Lung (tissue), 12 donors: ENCODE data around the gene DNAAF1. TPM values are rescaled to one million over a fixed set of nuclear protein-coding genes. Genes with fewer than 3 reads are reported as not detected.
A peak's percentile ranks its signal among the peaks of the same experiment; 100 is the strongest.

Experiments
- ATAC-seq: fragments of 200-7000 bp; cut with Tn5 transposase; one replicate; pipeline ENCODE4 v1.9.1; 2020; ENCODE audit warnings: moderate number of reproducible peaks; ENCODE audit not compliant: insufficient read depth, low FRiP score
- DNase-seq, 3 donors: peaks; one replicate each; pipeline ENCODE4 v3.0.0-alpha.2; 2013 to 2017
- H3K27ac ChIP-seq, 2 donors: one replicate each; pipeline ENCODE4 v1.5.1; 2013; ENCODE audit warnings: mild to moderate bottlenecking in 2 of 2, moderate library complexity in 2 of 2, control low read depth in 1 of 2, inconsistent platforms in 1 of 2, low read depth in 1 of 2, low read length in 1 of 2
- H3K27me3 ChIP-seq, 3 donors: one replicate each; pipeline ENCODE4 v1.5.1; 2013; ENCODE audit warnings: low read length in 2 of 3; ENCODE audit not compliant: control insufficient read depth in 3 of 3, insufficient read depth in 3 of 3
- H3K36me3 ChIP-seq, 4 donors: one replicate each; pipeline ENCODE4 v1.5.1; 2013; ENCODE audit warnings: low read length in 4 of 4, mild to moderate bottlenecking in 1 of 4, moderate library complexity in 1 of 4; ENCODE audit not compliant: control insufficient read depth in 4 of 4, insufficient read depth in 4 of 4
- H3K4me1 ChIP-seq, 5 donors: one replicate each; pipeline ENCODE4 v1.5.1; 2013; ENCODE audit warnings: low read length in 5 of 5, mild to moderate bottlenecking in 2 of 5, moderate library complexity in 1 of 5; ENCODE audit not compliant: control insufficient read depth in 5 of 5, insufficient read depth in 5 of 5
- H3K4me3 ChIP-seq: one replicate; pipeline ENCODE4 v1.5.1; 2013; ENCODE audit warnings: mild to moderate bottlenecking, control low read depth, moderate library complexity
- H3K9ac ChIP-seq, 2 donors: one replicate each; pipeline ENCODE4 v1.5.1; 2013; ENCODE audit warnings: low read length in 2 of 2, control low read depth in 1 of 2; ENCODE audit not compliant: insufficient read depth in 1 of 2
- H3K9me3 ChIP-seq, 4 donors: one replicate each; pipeline ENCODE4 v1.5.1; 2013; ENCODE audit warnings: low read length in 3 of 4, mild to moderate bottlenecking in 1 of 4, moderate library complexity in 1 of 4; ENCODE audit not compliant: control insufficient read depth in 4 of 4, insufficient read depth in 3 of 4
- WGBS, 2 donors: extraction: QIAGEN DNeasy Blood & Tissue Kit; methylation state at CpG; one replicate each; pipeline ENCODE4 v1.1.7; 2013; 5-methylcytosine and 5-hydroxymethylcytosine counted together
- polyA plus RNA-seq, 2 donors: library from polyadenylated mRNA; stranded (reverse); fragments of 200-250 nt; gene quantifications; one replicate each; pipeline ENCODE4 v1.2.1, GENCODE V29; 2013
- total RNA-seq, 2 donors: library from RNA; depleted of rRNA in 1 of 2; stranded (reverse); fragments of >200 nt in 1 of 2; gene quantifications; one replicate each; pipeline ENCODE4 v1.2.1, GENCODE V29; 2014 to 2021
- TF ChIP-seq, protein P1 (sequence below): IDR thresholded peaks from 2 replicates; pipeline ENCODE4 v1.5.1; 2012; ENCODE audit warnings: mild to moderate bottlenecking; ENCODE audit errors: control extremely low read depth, extremely low read depth
- donor health status: control.
- donor health status: control.
- donor health status: Bipolar disorder and iron deficiency.
- donor health status: healthy.
- donor health status: DM: yes; HTN: yes; CAD: no.

The DNAAF1 gene
- total and polyA plus RNA-seq, 4 donors = 11.5 to 38.5 (median 12.4) TPM

DNA sequence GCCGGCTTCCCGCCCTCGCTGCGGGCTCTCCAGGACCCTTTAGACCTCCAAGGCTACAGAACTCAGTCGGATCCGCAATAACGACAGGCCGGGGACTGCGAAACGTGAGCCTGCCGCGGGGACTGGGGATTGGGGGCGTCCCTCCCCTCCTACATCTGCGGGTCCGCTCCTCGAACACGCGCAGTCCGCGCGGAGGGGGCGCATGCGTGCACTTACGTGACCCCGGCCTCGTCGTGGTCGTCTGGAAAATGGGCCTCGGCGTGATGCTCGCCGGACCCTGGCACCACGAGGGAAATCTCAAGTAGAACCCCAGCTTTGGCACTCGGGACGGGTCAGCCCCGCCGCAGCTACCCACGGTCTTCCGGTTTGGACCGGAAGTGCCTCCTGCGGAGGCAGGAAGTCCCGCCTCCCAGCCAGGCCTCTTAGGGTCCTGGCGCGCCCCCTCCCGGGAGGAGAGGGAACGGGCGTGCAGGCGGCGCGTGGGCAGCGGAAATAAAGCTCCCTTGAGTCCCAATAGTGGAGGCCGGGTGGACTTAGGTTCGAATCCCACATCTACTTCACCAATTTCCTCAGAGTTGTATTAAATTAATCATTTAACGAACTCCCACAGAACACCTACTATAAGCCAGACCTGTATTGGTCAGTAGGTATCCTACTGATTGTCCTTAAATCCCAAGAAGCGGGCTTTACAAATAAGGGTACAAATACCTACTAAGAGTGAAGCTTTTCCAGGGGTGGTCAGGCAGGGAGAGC, 41.8 kb downstream of the DNAAF1 start, which contains the start of gene TAF1C:
Gene TAF1C, minus strand, starts transcription at position 373 of the 753 bp plus-strand sequence. CDS start 2,069 bp downstream, outside the sequence.
- peak within 1 kb of the TSS; percentile 98 for H3K4me3 ChIP-seq
- TF ChIP-seq, protein P1, sequence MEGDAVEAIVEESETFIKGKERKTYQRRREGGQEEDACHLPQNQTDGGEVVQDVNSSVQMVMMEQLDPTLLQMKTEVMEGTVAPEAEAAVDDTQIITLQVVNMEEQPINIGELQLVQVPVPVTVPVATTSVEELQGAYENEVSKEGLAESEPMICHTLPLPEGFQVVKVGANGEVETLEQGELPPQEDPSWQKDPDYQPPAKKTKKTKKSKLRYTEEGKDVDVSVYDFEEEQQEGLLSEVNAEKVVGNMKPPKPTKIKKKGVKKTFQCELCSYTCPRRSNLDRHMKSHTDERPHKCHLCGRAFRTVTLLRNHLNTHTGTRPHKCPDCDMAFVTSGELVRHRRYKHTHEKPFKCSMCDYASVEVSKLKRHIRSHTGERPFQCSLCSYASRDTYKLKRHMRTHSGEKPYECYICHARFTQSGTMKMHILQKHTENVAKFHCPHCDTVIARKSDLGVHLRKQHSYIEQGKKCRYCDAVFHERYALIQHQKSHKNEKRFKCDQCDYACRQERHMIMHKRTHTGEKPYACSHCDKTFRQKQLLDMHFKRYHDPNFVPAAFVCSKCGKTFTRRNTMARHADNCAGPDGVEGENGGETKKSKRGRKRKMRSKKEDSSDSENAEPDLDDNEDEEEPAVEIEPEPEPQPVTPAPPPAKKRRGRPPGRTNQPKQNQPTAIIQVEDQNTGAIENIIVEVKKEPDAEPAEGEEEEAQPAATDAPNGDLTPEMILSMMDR = peak; percentile 87
- H3K36me3 ChIP-seq = peaks cover 0 to 18% (median 11%) of the 10 kb centered on the region in 4 donors
- H3K9me3 ChIP-seq = no peaks in the 10 kb centered on the region
- peak within 1 kb of the TSS; percentile 84 to 86 for H3K27ac ChIP-seq
- ATAC-seq = peak; percentile 97
- peak within 1 kb of the TSS; percentile 26 to 34 for H3K9ac ChIP-seq
- peak; percentile 92 to 96 (median 94) for DNase-seq
- H3K27me3 ChIP-seq = no peaks in the 10 kb centered on the region
- peaks cover 0 to 12% (median 0%) of the 10 kb centered on the region in 5 donors for H3K4me1 ChIP-seq
- 2% methylated on average over 54 to 55 of the region's 55 CpGs for WGBS, 2 donors

DNA sequence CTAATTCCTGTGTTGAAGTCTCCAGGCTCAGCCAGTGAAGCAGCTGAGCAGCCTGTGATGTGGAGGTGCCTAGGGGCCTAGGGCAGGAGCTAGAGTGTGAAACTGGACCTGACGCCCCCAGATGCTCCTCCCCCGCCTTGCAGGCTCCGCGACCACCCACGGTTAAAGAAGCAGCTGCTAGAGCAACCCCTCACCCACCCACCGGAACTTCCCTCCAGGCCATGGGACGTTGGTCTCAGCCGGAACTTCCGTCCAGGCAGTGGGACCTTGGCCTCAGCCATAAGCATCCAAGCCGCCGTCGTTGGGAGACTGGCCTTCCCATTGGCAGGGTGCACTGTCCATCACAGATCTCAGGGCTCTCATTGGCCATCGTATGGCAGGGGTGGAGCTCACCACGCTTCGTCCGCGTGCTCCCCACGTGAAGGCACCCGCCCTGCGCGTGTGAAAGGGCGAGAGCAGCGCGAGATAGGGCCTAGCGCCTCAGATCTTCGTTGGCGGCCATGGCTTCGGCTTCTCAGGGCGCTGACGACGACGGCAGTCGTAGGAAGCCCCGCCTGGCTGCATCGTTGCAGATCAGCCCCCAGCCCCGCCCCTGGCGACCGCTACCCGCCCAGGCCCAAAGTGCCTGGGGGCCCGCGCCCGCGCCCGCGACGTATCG, 45.8 kb downstream of the DNAAF1 start, which contains the start of gene ADAD2:
Gene ADAD2, plus strand, starts transcription at position 427 of the 658 bp plus-strand sequence. Its CDS starts 74 bp downstream, at position 501.
- no peak within 1 kb of the TSS for H3K27ac ChIP-seq
- 91 to 94% methylated on average over 47 of the region's 47 CpGs for WGBS, 2 donors
- no peaks in the 10 kb centered on the region for H3K36me3 ChIP-seq
- TF ChIP-seq, protein P1 = no peak
- no peak within 1 kb of the TSS for H3K9ac ChIP-seq
- DNase-seq (no peak), ATAC-seq (no peak)
- no peaks in the 10 kb centered on the region for H3K27me3 ChIP-seq
- no peak within 1 kb of the TSS for H3K4me3 ChIP-seq
- H3K9me3 ChIP-seq = no peaks in the 10 kb centered on the region
- H3K4me1 ChIP-seq = peaks cover 0 to 4% (median 0%) of the 10 kb centered on the region in 5 donors

DNA sequence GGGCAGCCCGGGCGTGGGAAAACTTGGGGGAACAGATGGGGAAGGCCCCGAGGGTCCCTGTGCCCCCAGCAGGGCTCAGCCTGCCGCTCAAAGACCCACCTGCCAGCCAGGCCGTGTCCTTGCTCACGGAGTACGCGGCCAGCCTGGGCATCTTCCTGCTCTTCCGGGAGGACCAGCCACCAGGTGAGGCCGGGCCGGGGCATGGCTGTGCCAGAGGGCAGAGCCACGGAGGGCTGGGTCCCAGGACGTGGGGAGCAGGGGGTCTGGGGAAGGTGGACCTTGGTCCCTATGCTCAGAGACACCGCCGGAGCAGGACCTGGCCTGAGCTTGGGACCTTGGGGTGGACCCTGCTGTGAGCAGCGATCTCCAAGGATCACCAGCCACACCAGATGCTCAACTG, 46.4 kb downstream of the DNAAF1 start:
- Histone ChIP-seq H3K4me3 (no peak overlapping the region), H3K4me1 (no peaks in the 10 kb centered on the region), H3K27ac (no peak overlapping the region), H3K36me3 (no peaks in the 10 kb centered on the region), H3K9me3 (no peaks in the 10 kb centered on the region), H3K9ac (no peak overlapping the region), H3K27me3 (no peaks in the 10 kb centered on the region)
- ATAC-seq (no peak), DNase-seq (no peak)
- TF ChIP-seq, protein P1 = no peak
- WGBS, 2 donors = 91 to 97% methylated on average over 16 of the region's 16 CpGs
